Adrenal gland (tissue), 12 donors: ENCODE data around the gene KLRF2. TPM values are rescaled to one million over a fixed set of nuclear protein-coding genes. Genes with fewer than 3 reads are reported as not detected.

Experiments used
- DNase-seq, 7 donors: peaks; one replicate each; pipeline ENCODE4 v3.0.0-alpha.2; 2019 to 2020
- H3K27ac ChIP-seq, 5 donors: fragments of 200-600 bp; sonication (generic) in 4 of 5; 1 replicate in 3 of 5; 2 replicates in 2 of 5; pipeline versions ENCODE4 v1.5.1 to v1.8.0; 2016 to 2020; ENCODE audit warnings: mild to moderate bottlenecking in 1 of 5
- H3K27me3 ChIP-seq: fragments of 200-600 bp; 2 replicates; pipeline ENCODE4 v1.8.0; 2021
- H3K36me3 ChIP-seq, 2 donors: fragments of 200-600 bp; replicated peaks in 1 of 2; 1 replicate in 1 of 2; 2 replicates in 1 of 2; pipeline versions ENCODE4 v1.5.1 to v1.8.0; 2018 to 2022
- H3K4me1 ChIP-seq, 2 donors: fragments of 200-600 bp; replicated peaks in 1 of 2; 1 replicate in 1 of 2; 2 replicates in 1 of 2; pipeline versions ENCODE4 v1.5.1 to v1.8.0; 2018 to 2021
- H3K4me3 ChIP-seq, 4 donors: fragments of 200-600 bp; sonication (generic) in 3 of 4; one replicate each; pipeline ENCODE4 v1.5.1; 2016 to 2018
- H3K9me3 ChIP-seq, 3 donors: fragments of 200-600 bp; sonication (generic) in 1 of 3; replicated peaks in 1 of 3; 1 replicate in 2 of 3; 2 replicates in 1 of 3; pipeline versions ENCODE4 v1.5.1 to v1.8.0; 2016 to 2021
- POLR2A ChIP-seq, 2 donors: fragments of 450-650 bp; IDR thresholded peaks; one replicate each; pipeline ENCODE4 v1.6.1; 2017; ENCODE audit warnings: antibody characterized with exemption in 2 of 2, mild to moderate bottlenecking in 2 of 2, moderate library complexity in 1 of 2
- WGBS, 4 donors: extraction: QIAGEN DNeasy Blood & Tissue Kit in 2 of 4; methylation state at CpG; one replicate each; pipeline versions ENCODE4 v1.1.5 to v1.1.7; 2013 to 2017; 5-methylcytosine and 5-hydroxymethylcytosine counted together
- intact Hi-C, 2 donors: fragments of 100-400 bp; cut with DNase I; formaldehyde crosslinking; loops; one replicate each; pipeline versions ENCODE4 v1.14.1 to v1.15.0; 2022 to 2023
- polyA plus RNA-seq, 3 donors: library from polyadenylated mRNA; stranded (reverse); fragments of 200-250 nt in 2 of 3; fragments of 350-450 nt in 1 of 3; fragmentation: Illumina TruSeq in 1 of 3; extraction: RNeasy Lipid Tissue Mini Kit (QIAGEN cat#74804) in 1 of 3; gene quantifications; one replicate each; pipeline ENCODE4 v1.2.3, GENCODE V29; 2013 to 2014
- total RNA-seq, 9 donors: library from RNA; depleted of rRNA in 4 of 9; stranded (reverse); fragments of >200 nt in 4 of 9; fragments of 120-200 nt in 1 of 9; fragmentation: NEBNext Ultra II Directional in 1 of 9; extraction: Animal tissue kit (Norgen Biotek cat#: 25700) in 1 of 9; gene quantifications; one replicate each; pipeline versions ENCODE4 v1.1.0 to v1.2.4, GENCODE V29; 2013 to 2023
- TF ChIP-seq, protein P1 (sequence below), 6 experiments: fragments of 450-650 bp in 4 of 6; fragments of 200-600 bp in 2 of 6; sonication (generic) in 1 of 6; IDR thresholded peaks; 1 replicate in 5 of 6; 2 replicates in 1 of 6; pipeline versions ENCODE4 v1.5.1 to v1.8.0; 2016 to 2021; ENCODE audit warnings: antibody characterized with exemption in 6 of 6, mild to moderate bottlenecking in 2 of 6, moderate library complexity in 1 of 6
- donor health status: healthy with polysubstance abuse.
- donor health status: Bipolar disorder and iron deficiency.
- donor health status: DM: yes; HTN: yes; CAD: no.
- donor health status: DM: no; HTN: no; CAD: no.
- donor health status: DM: no; HTN: no; CAD: no.
- donor health status: DM: yes; HTN: yes; CAD: no.

Gene KLRF2
- total and polyA plus RNA-seq, 12 donors = not detected

DNA sequence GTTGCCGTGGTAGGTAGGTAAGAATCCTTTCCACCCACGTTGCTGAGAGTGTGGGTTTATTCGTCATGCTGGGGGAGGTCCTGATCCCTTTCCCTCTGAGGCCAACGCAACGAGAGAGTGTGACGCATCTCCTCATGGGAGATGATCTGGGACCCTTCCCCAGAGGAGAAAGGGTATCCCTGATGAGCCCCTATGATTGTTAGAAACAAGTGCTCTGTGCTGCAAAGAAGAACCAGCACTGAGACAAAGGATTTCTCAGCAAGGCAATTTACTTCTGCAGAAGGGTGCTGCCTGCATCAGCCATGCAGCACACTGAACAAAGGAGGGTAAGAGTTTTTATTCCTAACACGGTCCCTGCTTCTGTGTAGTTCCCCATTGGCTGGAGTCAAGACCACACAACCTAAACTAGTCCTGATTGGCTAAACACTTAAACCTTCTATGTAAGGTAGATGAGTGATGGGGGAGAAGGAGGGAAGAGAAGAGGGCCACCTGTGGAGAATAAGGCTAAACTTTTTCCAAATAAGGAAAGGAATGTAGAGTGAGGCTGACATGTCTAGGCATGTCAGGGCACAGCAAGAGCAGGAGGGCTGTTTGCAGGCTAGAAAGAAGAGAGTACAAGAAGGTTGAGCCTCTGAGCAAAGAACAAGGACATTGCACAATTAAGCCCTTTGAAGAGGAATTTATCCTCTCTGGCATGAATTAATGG lies 29.6 kb downstream of the KLRF2 start:
- H3K9me3 ChIP-seq = peaks cover 0 to 6% (median 0%) of the 10 kb centered on the region in 3 donors
- H3K27me3 ChIP-seq = no peaks in the 10 kb centered on the region
- no peak overlapping the region for H3K4me3 ChIP-seq
- H3K4me1 ChIP-seq = no peaks in the 10 kb centered on the region
- TF ChIP-seq, protein P1, sequence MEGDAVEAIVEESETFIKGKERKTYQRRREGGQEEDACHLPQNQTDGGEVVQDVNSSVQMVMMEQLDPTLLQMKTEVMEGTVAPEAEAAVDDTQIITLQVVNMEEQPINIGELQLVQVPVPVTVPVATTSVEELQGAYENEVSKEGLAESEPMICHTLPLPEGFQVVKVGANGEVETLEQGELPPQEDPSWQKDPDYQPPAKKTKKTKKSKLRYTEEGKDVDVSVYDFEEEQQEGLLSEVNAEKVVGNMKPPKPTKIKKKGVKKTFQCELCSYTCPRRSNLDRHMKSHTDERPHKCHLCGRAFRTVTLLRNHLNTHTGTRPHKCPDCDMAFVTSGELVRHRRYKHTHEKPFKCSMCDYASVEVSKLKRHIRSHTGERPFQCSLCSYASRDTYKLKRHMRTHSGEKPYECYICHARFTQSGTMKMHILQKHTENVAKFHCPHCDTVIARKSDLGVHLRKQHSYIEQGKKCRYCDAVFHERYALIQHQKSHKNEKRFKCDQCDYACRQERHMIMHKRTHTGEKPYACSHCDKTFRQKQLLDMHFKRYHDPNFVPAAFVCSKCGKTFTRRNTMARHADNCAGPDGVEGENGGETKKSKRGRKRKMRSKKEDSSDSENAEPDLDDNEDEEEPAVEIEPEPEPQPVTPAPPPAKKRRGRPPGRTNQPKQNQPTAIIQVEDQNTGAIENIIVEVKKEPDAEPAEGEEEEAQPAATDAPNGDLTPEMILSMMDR (IDR thresholded peaks at IDR 0.05) = no peak
- TF ChIP-seq POLR2A (IDR thresholded peaks at IDR 0.05) = no peak
- intact Hi-C loops = no loop called here
- no peaks in the 10 kb centered on the region for H3K36me3 ChIP-seq
- WGBS, 4 donors = 71 to 87% (median 82%) methylated on average over 7 of the region's 7 CpGs
- no peak overlapping the region for H3K27ac ChIP-seq
- no peak for DNase-seq

DNA sequence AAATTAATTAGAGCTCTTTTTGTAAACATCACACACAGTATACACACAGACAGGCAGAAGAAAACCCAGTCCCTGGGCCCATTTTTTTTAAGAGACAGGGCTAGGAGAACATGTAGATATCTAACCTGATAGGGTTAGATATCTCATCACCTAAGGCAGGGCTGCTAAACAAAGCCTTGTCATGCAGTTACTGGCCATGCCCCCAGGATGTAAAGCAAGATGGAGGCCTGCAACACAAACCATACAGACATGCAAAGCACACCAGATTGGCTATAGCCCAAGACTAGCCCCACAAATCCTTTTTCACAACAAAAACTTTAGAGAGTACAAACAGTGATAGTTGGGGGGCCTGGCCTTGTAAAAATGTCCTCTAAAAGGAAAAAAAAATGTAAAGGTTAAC lies 30.4 kb downstream of the KLRF2 start:
- Histone ChIP-seq H3K27ac (no peak overlapping the region), H3K4me1 (no peaks in the 10 kb centered on the region), H3K9me3 (peaks cover 0 to 6% (median 0%) of the 10 kb centered on the region in 3 donors), H3K4me3 (no peak overlapping the region), H3K27me3 (no peaks in the 10 kb centered on the region), H3K36me3 (no peaks in the 10 kb centered on the region)
- no peak for DNase-seq
- TF ChIP-seq, protein P1 (IDR thresholded peaks at IDR 0.05) = no peak
- TF ChIP-seq POLR2A (IDR thresholded peaks at IDR 0.05) = no peak
- intact Hi-C loops = no loop called here

DNA sequence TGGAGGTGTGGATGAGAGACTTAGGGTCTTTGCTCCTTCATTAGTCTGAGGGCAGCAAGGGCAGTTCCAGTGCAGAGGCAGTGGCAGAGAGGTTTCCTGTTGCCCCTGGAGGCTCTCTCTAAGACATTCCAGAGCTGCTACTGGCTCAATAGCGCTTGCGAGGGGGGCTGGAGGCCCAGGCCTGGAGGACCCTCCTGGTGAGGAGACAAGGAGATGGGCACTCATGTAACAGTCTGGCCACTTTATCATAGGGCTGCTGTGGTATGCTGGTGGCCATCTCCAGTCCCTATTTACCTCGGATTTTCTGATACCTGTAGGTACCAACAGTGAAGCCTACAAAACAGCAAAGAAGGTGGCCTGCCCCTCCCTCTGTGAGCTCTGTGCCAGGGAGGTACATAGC lies 38.2 kb downstream of the KLRF2 start:
- DNase-seq = no peak
- Histone ChIP-seq H3K4me3 (no peak overlapping the region), H3K27me3 (no peaks in the 10 kb centered on the region), H3K27ac (no peak overlapping the region), H3K36me3 (no peaks in the 10 kb centered on the region), H3K9me3 (no peaks in the 10 kb centered on the region), H3K4me1 (no peaks in the 10 kb centered on the region)
- no peak for TF ChIP-seq POLR2A (IDR thresholded peaks at IDR 0.05)
- TF ChIP-seq, protein P1 (IDR thresholded peaks at IDR 0.05) = no peak
- intact Hi-C loops = no loop called here
- WGBS, 4 donors = 77 to 85% (median 82%) methylated on average over 2 to 3 of the region's 3 CpGs

DNA sequence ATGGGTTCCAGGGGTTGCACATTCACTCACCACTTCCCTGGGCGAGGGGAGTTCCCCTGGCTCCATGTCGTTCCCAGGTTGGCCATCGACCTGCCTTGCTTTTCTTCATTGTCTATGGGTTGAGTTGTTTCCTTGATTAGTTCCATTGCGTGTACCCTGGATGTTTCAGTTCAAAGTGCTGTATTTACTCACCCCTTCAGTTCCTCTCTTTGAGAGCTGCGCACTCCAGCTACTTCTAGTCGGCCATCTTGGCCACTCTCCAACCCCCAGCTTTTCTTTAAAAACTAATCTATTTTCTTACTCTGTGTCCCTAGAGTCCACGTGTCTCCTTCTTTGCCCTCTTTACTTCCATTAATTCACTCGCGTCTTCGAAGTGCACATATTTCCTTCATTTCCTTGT lies 39.2 kb downstream of the KLRF2 start:
- TF ChIP-seq POLR2A (IDR thresholded peaks at IDR 0.05) = no peak
- TF ChIP-seq, protein P1 (IDR thresholded peaks at IDR 0.05) = no peak
- H3K36me3 ChIP-seq = no peaks in the 10 kb centered on the region
- no peak overlapping the region for H3K27ac ChIP-seq
- peaks cover 0 to under 1% of the 10 kb centered on the region in 2 donors for H3K4me1 ChIP-seq
- WGBS, 4 donors = 78 to 79% (median 79%) methylated on average over 10 of the region's 10 CpGs
- H3K9me3 ChIP-seq = no peaks in the 10 kb centered on the region
- no peaks in the 10 kb centered on the region for H3K27me3 ChIP-seq
- intact Hi-C loops = loop anchor here in 1 of 2 donors (10.0 kb wide), 1 partner anchor 106 kb away; no protein-coding TSS in a partner anchor
- H3K4me3 ChIP-seq = no peak overlapping the region
- DNase-seq = no peak
